ENCODE measurements around the gene FNIP2.
"Not testable (repeated sequence)": the region's sequence is repeated elsewhere in the genome, so short reads cannot be mapped to it uniquely, and the experiment has no call there.

FNIP2 gene

DNA sequence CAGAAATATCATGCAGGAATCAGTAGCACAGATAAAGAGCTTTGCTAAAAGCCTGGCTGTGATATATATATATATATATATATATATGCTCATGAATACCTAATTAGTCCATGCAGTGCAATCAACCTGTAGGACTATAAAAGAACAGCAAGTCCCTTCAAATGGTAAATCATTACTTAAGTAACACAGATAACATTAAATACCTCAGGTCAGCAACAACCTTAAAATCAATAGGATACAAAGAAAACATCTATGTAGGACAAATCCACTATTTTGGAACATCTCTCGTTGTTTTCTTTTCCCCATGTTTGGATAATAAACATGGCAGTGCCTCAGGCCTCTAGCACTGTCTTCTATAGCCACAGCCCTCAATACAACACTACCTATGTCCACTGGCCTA lies 106.6 kb downstream of the FNIP2 start:
- no peak for DNase-seq

DNA sequence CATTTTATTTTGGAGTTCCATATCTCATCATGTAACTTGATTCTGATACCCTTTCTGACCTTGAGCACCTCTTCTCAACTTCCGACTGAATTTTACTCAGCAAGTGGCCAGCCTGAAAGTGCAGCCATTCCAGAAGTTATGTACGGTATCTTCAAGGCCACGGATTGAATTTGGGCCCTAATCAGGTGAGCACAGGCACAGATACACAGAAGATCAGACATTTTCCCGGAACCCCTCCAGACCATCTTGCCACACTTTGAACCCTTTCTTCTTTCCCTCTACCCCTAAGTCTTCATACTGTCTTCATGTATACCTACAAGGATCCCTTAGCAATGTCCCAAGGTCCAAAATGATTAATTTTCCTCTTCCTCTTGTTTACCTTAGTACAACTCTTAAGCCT lies 108.2 kb downstream of the FNIP2 start:
- no peak for DNase-seq

DNA sequence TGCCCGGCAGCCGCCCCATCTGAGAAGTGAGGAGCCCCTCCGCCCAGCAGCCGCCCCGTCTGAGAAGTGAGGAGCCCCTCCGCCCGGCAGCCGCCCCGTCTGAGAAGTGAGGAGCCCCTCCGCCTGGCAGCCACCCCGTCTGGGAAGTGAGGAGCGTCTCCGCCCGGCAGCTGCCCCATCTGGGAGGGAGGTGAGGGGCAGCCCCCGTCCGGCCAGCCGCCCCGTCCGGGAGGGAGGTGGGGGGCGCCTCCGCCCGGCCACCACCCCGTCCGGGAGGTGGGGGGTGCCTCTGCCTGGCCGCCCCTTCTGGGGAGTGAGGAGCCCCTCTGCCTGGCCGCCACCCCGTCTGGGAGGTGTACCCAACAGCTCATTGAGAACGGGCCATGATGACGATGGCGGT lies 113.3 kb downstream of the FNIP2 start:
- not testable (repeated sequence) for DNase-seq

DNA sequence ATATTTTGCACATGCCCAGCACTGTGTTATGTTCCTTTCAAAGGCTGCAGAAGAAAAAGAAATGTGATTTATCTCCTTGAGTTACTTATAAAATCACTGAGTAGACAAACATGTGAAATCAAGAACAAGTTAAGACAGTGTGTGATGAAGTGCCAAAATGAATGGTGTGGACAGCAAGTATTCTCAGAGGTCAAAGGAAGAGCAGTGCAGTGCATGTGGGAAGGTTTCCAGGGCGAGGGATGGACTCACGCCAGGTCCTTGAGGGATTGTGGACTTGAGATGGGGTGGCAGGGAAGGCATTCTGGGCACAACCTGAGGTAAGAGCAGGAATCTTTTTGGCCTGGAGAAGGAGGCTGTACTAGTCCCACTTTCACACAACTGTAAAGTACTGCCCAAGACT lies 115.5 kb downstream of the FNIP2 start:
- no peak for DNase-seq

DNA sequence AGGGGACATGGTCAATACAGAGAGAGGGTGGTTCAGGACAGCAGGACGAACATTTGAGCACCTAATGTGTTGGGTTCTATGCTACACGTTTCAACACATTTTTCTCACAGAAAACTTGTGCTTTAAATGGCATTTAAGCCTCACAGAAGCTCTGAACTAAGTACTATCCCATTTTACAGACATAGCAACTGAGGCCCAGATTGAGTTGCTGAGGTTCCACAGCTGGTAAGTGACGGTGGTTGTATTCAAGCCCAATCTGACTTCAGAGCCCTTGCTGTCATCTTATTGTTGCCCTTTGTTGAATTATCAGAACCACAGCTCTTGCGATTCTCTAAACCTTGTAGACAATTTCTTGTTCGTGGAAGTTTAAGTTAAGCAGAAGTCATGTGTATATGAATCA lies 116.7 kb downstream of the FNIP2 start:
- no peak for DNase-seq

DNA sequence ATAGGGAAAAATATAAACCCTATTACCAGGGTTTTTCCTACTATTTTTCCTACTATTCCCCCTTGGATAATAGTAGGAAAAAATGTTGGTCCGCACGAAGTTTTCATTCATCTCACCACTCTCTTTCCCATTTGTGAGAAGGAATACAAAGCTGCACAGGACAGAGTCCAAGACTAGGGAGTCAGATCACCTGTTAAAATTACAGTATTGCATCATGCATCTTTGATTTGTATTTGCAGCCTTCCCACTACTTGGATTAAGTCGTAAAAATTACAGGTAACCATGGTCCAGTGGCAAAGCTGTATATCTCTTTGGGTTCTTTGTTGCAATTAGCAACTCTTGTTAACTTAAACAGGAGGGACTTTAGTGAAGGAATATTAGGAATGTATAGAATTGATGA lies 121.5 kb downstream of the FNIP2 start:
- DNase-seq: no peak

DNA sequence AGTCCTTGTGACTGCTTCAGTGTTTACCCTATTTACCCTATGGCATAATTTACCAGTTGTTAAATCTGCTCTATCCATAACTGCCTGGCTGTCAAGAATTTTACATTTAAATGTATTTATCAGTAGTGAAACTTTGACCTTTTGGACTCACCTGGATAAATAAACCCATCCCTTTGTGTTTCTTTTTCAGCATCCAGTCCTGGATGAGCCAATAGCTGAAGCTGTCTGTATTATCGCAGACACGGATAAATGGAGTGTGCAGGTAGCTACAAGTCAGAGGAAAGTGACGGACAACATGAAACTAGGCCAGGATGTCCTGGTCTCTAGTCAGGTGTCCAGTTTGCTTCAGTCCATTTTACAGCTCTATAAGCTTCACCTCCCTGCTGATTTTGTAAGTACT lies 122.4 kb downstream of the FNIP2 start:
- DNase-seq: no peak

DNA sequence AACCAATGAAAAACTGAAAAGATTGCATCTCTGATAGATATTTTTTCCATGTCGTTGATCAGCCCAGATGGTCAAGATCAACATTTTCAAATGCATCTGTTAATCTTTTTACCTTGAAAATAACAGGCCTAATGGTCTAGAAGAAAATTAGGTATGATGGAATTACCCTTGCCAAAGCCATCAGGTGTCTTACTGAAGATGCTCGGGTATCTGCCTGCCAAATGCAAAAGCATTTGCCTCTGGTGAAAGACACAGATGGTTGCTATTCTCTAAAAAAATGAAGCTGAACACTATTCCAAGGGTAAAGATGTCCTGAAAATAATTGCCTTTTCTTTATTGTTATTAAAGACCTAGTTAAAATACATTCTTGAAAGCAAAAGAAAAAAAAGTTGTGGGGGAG lies 126.0 kb downstream of the FNIP2 start:
- no peak for DNase-seq

DNA sequence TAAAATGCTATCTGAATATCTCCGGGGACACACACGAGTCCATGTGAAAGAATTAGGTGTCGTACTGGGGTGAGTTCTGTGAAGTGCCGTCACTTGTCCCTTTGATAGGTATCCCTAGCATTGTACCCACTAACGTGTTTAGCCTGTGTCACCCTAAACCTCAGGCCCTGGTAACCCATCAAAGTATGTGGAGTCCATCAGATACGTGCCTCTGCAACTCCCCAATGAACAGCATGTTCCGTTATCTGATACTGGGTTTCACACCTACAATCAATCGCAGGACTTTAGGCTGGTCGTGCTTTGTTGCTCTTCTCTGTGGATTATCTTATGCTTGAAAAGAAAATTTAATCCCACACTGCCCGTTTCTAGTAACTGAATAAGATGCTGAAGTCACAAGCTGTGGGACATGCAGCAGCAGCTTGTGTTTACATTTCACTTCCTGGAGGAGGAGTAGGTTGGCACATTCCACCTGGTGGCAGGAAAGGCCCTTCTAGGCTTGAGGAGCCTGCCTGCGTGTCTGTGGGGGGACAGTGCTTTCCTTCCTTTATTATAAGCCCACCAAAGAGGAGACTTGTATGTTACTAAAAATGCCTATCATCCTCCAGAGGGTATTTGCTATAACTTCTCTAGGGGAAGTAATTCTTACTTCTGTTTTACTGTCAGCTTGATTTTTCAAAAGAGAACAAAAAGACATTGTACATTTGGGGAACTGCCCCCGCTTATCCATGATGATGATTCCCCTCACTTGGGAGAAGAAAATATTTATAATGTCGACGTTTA lies 127.2 kb downstream of the FNIP2 start:
- DNase-seq: no peak

DNA sequence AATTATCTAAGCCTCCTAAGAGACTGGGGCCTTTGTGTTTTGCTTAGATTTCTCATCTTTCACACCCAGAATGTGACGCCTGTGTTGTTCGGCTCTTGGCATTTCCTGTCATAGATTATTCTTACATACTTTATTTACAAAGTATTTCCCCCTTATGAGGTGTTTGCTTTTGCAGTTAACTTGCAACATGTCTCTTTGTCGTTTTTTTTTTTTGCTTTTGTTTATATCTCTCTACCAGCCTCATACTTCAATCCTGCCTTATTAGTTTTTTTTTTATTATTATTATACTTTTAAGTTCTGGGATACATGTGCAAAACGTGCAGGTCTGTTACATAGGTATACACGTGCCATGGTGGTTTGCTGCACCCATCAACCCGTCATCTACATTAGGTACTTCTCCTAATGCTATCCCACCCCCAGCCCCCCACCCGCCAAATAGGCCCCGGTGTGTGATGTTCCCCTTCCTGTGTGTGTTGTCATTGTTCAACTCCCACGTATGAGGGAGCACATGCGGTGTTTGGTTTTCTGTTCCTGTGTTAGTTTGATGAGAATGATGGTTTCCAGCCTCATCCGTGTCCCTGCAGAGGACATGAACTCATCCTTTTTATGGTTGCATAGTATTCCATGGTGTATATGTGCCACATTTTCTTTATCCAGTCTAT lies 127.9 kb downstream of the FNIP2 start:
- not testable (repeated sequence) for DNase-seq

DNA sequence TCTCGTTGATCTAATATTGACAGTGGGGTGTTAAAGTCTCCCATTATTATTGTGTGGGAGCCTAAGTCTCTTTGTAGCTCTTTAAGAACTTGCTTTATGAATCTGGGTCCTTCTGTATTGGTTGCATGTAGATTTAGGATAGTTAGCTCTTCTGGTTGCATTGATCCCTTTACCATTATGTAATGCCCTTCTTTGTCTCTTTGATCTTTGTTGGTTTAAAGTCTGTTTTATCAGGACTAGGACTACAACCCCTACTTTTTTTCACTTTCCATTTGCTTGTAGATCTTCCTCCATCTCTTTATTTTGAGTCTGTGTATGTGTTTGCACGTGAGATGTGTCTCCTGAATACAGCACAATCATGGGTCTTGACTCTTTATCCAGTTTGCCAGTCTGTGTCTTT lies 131.6 kb downstream of the FNIP2 start:
- not testable (repeated sequence) for DNase-seq

DNA sequence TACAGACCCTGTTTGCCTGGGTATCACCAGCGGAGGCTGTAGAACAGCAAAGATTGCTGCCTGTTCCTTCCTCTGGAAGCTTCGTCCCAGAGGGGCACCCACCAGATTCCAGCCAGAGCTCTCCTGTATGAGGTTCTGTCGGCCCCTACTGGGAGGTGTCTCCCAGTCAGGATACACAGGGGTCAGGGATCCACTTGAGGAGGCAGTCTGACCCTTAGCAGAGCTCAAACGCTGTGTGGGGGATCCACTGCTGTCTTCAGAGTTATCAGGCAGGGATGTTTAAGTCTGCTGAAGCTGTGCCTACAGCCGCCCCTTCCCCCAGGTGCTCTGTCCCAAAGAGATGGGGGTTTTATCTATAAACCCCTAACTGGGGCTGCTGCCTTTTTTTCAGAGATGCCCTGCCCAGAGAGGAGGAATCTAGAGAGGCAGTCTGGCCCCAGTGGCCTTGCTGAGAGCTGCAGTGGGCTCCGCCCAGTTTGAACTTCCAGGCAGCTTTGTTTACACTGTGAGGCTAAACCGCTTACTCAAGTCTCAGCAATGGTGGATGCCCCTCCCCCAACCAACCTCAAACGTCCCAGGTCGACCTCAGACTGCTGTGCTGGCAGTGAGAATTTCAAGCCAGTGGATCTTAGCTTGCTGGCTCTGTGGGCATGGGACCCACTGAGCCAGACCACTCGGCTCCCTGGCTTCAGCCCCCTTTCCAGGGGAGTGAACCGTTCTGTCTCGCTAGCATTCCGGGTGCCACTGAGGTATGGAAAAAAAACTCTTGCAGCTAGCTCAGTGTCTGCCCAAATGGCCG lies 133.7 kb downstream of the FNIP2 start:
- DNase-seq: not testable (repeated sequence)

DNA sequence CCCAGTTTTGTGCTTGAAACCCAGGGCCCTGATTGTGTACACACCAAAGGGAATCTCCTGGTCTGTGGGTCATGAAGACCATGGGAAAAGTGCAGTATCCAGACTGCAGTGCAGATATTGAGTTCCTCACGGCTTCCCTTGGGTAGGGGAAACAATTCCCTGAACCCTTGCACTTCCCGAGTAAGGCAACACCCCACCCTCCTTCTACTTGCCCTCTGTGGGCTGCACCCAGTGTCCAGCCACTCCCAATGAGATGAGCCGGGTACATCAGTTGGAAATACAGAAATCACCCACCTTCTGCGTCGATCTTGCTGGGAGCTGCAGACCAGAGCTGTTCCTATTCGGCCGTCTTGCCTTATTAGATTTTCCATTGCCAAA lies 134.2 kb downstream of the FNIP2 start:
- no peak for DNase-seq

DNA sequence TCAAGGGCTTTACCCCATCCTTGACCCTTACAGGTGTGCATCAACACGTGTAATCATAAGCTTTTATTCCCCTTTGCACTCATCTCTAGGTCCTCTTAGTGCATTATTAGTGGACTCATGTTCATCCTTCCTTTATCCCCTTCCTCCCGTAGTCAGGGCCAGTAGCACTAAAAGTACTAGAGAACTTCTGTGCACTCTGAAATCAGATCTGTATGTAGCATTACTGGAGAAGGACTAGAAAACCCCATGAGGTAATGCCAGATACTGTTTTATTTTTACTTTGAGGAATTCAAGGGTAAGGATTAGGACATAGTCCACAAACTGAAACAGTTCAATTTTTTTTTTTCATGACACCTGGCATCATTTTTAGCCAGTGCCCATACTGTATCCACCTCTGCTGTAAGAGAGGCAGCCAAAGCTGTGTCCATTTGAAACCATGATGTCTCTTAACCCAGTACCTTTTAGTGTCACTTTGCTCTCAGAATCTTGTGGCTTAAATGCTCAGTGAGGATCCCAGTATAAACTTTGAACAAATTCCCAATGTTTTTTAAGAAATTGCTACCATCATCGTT lies 134.7 kb downstream of the FNIP2 start:
- no peak for DNase-seq

DNA sequence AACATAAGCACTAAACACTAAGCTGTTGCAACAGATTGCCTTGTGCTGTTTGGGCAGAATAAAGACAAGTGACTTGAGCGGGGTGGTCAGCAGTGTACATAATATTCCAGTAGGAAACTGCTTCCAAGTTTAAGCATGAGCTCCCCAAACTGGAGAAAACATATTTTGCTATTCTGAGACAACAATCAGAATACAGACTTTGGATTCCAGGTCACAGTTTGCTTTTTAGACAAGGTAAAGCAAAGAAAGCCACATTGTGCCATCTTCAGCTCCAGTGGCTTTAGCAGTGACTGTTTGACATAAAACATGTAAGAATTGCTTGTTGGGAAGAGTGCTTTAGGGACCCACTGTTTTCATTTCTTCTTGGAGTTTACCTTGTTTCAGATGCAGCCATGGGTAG lies 136.0 kb downstream of the FNIP2 start:
- DNase-seq: no peak

DNA sequence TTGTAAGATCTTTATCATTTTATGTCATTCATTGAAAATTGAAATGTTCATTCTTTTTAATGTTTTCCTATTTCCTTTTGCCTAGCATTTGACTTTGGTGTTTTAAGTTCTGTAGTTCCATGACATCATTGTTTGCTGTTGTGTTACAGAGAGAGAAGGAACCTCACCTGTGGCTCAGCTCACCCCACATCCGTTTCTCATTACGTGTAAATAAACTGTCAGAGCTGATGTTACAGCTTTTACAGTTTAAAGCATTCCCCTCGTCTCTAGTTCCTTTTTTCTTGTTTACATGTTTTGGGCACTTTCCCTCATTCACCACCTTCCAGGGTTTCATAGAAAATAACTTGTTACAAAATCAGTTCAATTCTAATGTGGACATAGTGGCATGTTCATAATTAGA lies 137.2 kb downstream of the FNIP2 start:
- DNase-seq: no peak

DNA sequence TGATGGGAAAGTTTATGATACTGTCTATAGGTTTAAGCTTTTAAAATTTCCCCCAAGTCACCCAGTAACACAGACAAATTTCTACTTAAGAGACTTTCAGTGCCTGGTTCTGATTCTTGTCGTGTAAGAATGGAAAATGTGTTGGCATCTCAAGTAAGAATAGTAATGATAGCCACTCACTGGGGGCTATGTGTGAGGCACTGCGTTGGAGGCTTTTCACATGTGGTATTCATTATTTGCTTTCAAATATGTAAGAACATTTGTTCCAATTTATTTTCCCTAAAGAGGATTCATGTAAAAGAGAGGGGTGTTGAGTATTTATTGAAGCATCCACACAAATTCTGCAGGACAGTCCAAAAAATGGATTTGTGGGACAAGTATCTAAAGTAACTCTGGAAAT lies 143.6 kb downstream of the FNIP2 start:
- DNase-seq: no peak

DNA sequence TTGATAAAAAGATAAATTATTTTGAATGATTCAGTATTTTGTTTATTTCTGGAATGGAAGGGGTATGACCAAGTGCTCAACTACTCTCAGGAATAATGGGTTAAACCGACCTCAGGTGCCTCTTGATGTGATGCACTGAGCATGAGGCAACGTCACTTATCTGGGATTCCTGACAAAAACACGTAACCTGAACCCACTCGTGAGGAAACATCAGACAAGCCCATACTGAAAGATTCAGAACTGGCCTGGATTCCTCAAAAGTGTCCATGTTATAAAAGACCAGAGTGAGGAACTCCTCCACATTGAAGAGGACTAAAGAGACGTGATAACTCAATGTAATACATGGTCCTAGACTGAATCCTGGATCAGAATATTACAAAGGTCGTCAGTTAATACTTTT lies 144.0 kb downstream of the FNIP2 start:
- DNase-seq: no peak

DNA sequence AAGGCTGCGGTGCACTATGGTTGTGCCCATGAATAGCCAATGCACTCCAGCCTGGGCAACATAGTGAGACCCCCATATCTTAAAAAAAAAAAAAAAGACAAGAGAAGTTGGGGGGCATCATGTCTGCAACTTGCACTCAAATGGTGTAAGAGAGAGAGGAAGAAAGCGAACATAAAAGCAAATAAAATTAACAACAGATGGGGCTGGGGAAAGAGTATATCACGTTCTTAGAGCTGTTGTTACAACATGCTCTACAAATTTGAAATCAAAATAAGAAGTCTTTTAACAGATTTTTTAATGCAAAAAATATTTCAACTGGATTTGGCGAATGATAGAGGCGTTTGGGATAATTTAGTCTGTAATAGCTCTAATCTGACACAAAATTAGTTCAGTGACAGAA lies 144.9 kb downstream of the FNIP2 start:
- DNase-seq: no peak

DNA sequence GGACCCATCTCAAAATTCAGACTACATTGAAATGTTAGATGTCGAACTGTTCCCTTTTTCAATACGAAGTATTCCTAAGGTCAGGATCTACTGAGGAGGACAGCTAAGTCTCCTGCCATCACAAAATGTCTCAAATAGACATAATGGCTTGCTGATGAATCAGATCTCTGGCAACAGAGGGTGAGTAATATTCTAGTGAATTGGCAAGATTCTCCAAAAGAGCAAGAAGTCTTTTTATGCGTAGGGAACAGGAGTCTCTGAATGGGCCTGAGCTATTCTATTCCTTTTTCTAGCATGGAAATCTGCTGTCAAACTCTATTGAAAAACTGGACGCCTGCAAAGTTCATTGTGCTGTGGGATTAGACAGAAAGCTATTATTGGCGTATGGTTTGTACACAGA lies 145.4 kb downstream of the FNIP2 start:
- DNase-seq: no peak

DNA sequence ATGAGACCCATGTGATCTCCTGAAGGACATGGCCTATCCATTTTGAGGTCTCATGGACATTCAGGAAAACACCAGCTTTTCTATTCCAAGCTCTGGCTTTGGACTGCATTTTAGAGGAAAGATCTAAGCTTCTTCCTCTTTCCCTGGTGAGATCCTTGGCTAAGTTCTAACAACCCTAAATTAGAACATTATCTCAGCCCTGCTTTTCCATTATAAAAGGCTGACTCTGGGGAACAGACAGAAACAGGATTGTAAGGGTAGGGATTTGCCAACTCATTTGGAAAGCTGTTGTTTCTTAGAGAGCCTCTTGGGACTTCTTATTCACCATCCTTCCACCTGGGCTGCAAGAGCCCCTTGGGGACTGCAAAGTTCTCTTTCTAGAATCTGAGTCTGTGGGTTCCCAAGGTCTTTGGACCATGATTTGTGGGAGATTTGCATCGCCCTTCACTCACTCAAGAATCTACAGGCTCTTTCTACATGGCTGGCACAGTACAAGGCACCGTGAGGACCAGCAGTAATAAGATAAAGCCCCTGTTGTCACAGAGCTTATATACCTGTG lies 146.9 kb downstream of the FNIP2 start:
- no peak for DNase-seq

DNA sequence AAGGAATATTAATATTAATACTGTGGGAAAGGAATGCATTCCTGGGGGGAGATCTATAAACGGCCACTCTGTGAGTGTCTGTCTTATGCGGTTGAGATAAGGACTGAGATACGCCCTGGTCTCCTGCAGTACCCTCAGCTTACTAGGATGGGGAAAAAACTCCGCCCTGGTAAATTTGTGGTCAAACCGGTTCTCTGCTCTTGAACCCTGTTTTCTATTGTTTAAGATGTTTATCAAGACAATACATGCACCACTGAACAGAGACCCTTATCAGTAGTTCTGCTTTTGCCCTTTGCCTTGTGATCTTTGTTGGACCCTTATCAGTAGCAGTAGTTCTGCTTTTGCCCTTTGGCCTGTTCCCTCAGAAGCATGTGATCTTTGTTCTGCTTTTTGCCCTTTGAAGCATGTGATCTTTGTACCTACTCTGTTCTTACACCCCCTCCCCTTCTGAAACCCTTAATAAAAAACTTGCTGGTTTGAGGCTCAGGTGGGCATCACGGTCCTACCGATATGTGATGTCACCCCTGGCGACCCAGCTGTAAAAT lies 151.7 kb downstream of the FNIP2 start:
- DNase-seq: not testable (repeated sequence)

DNA sequence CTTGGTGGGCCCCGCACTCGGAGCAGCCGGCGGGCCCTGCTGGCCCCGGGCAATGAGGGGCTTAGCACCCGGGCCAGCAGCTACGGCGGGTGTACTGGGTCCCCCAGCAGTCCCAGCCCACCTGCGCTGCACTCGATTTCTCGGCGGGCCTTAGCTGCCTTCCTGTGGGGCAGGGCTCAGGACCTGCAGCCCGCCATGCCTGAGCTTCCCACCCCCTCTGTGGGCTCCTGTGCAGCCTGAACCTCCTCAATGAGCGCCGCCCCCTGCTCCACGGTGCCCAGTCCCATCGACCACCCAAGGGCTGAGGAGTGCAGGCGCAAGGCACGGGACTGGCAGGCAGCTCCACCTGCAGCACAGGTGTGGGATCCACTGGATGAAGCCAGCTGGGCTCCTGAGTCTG lies 158.9 kb downstream of the FNIP2 start:
- not testable (repeated sequence) for DNase-seq
